Fibroblast of lung (primary cell): ENCODE results near the gene KCNN3.

Source experiments
- EZH2 ChIP-seq: IDR thresholded peaks from 2 replicates; pipeline ENCODE4 v1.5.1; 2012; ENCODE audit warnings: low read length, control low read depth, mild to moderate bottlenecking; ENCODE audit errors: missing control alignments
- TF ChIP-seq, protein P1 (sequence below), 2 donors: IDR thresholded peaks in 1 of 2; conservative IDR thresholded peaks in 1 of 2; 1 replicate in 1 of 2; 2 replicates in 1 of 2; pipeline ENCODE4 v1.5.1; 2011 to 2012; ENCODE audit warnings: low read length in 2 of 2, control low read depth in 1 of 2, inconsistent platforms in 1 of 2, low read depth in 1 of 2, mild to moderate bottlenecking in 1 of 2

DNA sequence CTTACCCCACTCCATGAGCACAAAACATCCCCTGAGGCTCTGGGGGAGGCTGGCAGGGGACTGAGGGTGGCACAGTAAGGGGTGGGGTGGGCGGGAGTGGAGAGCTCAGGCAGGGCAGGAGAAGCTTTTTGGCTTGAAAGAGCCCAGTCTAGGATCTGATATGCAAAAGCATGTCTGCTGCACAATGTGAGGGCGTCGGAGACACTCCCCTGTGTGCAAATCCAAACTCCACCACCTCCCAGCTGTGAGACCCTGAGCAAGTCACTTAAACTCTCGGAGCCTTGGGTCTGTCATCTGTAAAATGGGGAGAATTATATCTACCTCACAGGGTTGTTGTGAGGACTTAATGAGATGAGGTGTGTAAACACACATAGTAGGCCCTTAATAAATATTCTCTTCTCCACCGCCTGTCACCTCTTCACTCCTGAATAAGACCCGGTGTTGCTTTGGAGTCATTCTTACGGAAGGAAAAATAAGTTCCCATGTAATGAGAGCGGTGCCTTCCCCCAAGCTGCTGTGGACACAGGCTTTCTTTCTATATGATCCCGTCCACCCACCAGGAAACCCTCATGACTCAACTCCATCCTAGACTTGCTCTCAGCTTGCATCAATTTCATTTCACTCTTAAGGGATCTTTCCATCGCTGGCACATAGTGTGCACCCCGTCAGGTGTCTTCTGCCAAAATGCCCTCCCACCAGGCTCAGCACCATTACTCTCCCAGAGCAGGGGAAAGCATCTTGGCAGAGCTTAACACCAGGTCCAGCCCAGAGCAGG, 12.5 kb downstream of the KCNN3 start:
- TF ChIP-seq EZH2, result no peak
- TF ChIP-seq, protein P1, sequence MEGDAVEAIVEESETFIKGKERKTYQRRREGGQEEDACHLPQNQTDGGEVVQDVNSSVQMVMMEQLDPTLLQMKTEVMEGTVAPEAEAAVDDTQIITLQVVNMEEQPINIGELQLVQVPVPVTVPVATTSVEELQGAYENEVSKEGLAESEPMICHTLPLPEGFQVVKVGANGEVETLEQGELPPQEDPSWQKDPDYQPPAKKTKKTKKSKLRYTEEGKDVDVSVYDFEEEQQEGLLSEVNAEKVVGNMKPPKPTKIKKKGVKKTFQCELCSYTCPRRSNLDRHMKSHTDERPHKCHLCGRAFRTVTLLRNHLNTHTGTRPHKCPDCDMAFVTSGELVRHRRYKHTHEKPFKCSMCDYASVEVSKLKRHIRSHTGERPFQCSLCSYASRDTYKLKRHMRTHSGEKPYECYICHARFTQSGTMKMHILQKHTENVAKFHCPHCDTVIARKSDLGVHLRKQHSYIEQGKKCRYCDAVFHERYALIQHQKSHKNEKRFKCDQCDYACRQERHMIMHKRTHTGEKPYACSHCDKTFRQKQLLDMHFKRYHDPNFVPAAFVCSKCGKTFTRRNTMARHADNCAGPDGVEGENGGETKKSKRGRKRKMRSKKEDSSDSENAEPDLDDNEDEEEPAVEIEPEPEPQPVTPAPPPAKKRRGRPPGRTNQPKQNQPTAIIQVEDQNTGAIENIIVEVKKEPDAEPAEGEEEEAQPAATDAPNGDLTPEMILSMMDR (conservative IDR thresholded peaks at IDR 0.05 in 1 of 2, IDR thresholded peaks at IDR 0.05 in 1 of 2; ENCODE audit: low read depth in 1 of 2, low read length in 2 of 2), result no peak
